Astrocyte of the spinal cord (primary cell): ENCODE measurements around the gene SEMA4B.

Source experiments
- DNase-seq: peaks from one replicate; pipeline ENCODE4 v3.0.0; 2011; ENCODE audit warnings: low read depth, low spot score
- H3K4me3 ChIP-seq: 2 replicates; pipeline ENCODE4 v1.5.1; 2011; ENCODE audit warnings: low read depth, mild to moderate bottlenecking, low read length, moderate library complexity
- in situ Hi-C: cut with HindIII; loops from 2 replicates; pipeline ENCODE4 v1.10.0; 2017; ENCODE audit warnings: low sequenced_read_pairs
- TF ChIP-seq, protein P1 (sequence below): IDR thresholded peaks from 2 replicates; pipeline ENCODE4 v1.5.1; 2012; ENCODE audit warnings: low read depth, mild to moderate bottlenecking, low read length, inconsistent platforms

SEMA4B gene

GRCh38 chr15:90165659-90166489, 35.3 kb upstream of the SEMA4B start:
- peak; percentile 98 for DNase-seq
- in situ Hi-C loops, result no loop called here
- TF ChIP-seq, protein P1, sequence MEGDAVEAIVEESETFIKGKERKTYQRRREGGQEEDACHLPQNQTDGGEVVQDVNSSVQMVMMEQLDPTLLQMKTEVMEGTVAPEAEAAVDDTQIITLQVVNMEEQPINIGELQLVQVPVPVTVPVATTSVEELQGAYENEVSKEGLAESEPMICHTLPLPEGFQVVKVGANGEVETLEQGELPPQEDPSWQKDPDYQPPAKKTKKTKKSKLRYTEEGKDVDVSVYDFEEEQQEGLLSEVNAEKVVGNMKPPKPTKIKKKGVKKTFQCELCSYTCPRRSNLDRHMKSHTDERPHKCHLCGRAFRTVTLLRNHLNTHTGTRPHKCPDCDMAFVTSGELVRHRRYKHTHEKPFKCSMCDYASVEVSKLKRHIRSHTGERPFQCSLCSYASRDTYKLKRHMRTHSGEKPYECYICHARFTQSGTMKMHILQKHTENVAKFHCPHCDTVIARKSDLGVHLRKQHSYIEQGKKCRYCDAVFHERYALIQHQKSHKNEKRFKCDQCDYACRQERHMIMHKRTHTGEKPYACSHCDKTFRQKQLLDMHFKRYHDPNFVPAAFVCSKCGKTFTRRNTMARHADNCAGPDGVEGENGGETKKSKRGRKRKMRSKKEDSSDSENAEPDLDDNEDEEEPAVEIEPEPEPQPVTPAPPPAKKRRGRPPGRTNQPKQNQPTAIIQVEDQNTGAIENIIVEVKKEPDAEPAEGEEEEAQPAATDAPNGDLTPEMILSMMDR, result no peak
- H3K4me3 ChIP-seq, result no peak overlapping the region

DNA sequence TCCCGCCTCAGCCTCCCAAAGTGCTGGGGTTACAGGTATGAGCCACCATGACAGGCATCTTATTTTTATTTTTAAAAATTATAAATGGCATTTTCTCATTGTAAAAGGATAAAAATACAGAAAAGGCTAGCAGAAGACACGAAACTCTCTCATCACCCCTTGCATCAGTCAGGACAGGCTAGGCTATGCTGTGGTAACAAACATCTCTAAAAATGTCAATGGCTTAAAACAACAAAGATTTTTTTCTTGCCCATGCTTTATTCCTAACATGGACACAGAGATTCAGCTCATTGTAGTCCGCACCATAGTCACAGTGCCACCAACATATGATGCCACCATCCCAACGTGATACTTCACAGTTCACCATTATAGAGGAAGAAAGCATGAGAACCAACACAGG, 34.0 kb upstream of the SEMA4B start:
- TF ChIP-seq, protein P1, result no peak
- DNase-seq, result no peak
- in situ Hi-C loops, result no loop called here
- no peak overlapping the region for H3K4me3 ChIP-seq

DNA sequence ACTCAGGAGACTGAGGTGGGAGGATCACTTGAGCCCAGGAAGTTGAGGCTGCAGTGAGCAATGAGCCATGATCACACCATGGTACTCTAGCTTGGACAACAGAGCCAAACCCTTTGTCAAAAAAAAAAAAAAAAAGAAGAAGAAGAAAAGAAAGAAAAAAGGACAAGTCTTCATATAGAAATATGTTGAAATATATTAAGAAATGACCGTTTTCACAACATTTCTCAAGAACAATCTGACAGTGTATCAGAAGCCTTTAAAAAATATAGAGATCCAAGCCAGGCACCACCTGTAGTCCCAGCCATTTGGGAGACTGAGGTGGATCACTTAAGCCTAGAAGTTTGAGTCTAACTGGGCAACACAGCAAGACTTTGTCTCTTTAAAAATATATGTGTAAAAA, 29.5 kb upstream of the SEMA4B start:
- no peak overlapping the region for H3K4me3 ChIP-seq
- TF ChIP-seq, protein P1, result no peak
- DNase-seq, result no peak
- in situ Hi-C loops, result no loop called here

- DNase-seq, result no peak
- in situ Hi-C loops, result no loop called here
- TF ChIP-seq, protein P1, result no peak
- no peak overlapping the region for H3K4me3 ChIP-seq
Measured at GRCh38 chr15:90173372-90173771, 27.8 kb upstream of the SEMA4B start.

DNA sequence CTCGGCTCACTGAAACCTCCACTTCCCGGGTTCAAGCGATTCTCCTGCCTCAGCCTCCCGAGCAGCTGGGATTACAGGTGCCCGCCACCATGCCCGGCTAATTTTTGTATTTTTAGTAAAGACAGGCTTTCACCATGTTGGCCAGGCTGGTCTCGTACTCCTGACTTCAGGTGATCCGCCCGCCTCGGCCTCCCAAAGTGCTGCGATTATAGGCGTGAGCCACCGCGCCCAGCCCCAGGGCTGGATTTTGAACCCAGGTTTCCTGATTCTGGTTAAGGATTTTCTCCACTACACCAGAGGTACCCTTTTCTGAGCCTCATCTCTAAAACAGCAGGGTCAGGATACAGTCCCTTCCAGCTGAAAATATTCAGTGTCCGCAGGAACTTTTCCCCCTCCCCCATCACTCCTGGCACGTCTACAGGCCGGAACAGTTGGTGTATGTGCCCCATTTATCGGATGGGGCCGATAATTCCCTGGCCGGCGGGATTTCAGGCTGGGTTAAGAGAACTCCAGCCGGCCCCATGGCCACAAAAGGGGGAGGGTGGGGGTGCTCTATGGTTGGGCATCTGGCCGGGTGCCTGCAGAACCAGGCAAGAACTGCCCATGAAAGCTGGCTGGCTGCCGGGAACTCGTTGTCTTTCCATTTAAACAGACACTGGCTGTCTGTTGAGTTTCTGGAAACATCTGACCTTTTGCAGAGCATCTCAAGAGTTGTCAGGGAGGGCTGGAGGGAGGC, 26.8 kb upstream of the SEMA4B start:
- TF ChIP-seq, protein P1, result no peak
- no peak overlapping the region for H3K4me3 ChIP-seq
- in situ Hi-C loops, result no loop called here
- DNase-seq, result peak; percentile 46

GRCh38 chr15:90177012-90177411, 24.1 kb upstream of the SEMA4B start:
- TF ChIP-seq, protein P1, result no peak
- DNase-seq, result no peak
- no peak overlapping the region for H3K4me3 ChIP-seq
- in situ Hi-C loops, result no loop called here
